CD1c-positive myeloid dendritic cell (primary cell): ENCODE measurements around the gene GDPD4.

Source experiments
- DNase-seq: peaks from one replicate; pipeline ENCODE4 v3.0.0-alpha.2; 2016; ENCODE audit errors: extremely low spot score

Gene GDPD4

GRCh38 chr11:77173494-77173893 is 128.0 kb downstream of the GDPD4 start:
- no peak for DNase-seq

- no peak for DNase-seq
These were observed 128.9 kb downstream of the GDPD4 start for GRCh38 chr11:77172666-77172982.

- no peak for DNase-seq
These were observed 129.4 kb downstream of the GDPD4 start for GRCh38 chr11:77171885-77172665.

- no peak for DNase-seq
These were observed 130.2 kb downstream of the GDPD4 start for GRCh38 chr11:77171254-77171653.

GRCh38 chr11:77170107-77170506 is 131.4 kb downstream of the GDPD4 start:
- DNase-seq, result no peak

GRCh38 chr11:77167791-77168190 is 133.7 kb downstream of the GDPD4 start:
- no peak for DNase-seq

GRCh38 chr11:77167111-77167626 is 134.3 kb downstream of the GDPD4 start:
- DNase-seq, result no peak
